GM12865 (cell line): Measurements from ENCODE around the gene SRP14.
A peak's percentile ranks its signal among the peaks of the same experiment; 100 is the strongest.

Source experiments
- DNase-seq: peaks from one replicate; pipeline ENCODE4 v3.0.0; 2010; ENCODE audit warnings: low read depth
- H3K4me3 ChIP-seq: 2 replicates; pipeline ENCODE4 v1.5.1; 2011; ENCODE audit warnings: mild to moderate bottlenecking, low read depth, low read length, control low read depth
- TF ChIP-seq, protein P1 (sequence below): IDR thresholded peaks from 2 replicates; pipeline ENCODE4 v1.5.1; 2011; ENCODE audit warnings: low read length, control low read depth, low read depth, inconsistent platforms; ENCODE audit not compliant: insufficient read depth; ENCODE audit errors: missing control alignments

Gene SRP14

DNA sequence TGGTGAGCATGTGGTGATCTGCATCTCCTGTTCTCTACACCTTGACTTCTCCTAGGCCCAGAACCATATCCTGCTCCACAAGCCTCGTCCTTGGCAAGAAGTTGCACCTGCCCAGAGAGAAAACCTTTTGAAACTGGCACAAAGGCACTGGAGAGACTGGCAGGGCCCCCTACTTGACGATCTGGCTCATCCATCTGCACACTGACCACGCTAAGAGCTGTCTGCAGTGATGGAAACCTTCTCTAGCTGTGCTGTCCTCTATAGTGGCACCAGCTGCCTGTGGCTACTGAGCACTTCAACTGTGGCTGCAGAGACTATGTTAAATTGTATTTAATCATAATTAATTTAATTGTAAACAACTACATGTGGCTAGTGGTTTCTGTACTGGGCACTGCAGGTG lies 26.2 kb upstream of the SRP14 start:
- DNase-seq = no peak
- peak overlapping the region; percentile 62 for H3K4me3 ChIP-seq
- TF ChIP-seq, protein P1, sequence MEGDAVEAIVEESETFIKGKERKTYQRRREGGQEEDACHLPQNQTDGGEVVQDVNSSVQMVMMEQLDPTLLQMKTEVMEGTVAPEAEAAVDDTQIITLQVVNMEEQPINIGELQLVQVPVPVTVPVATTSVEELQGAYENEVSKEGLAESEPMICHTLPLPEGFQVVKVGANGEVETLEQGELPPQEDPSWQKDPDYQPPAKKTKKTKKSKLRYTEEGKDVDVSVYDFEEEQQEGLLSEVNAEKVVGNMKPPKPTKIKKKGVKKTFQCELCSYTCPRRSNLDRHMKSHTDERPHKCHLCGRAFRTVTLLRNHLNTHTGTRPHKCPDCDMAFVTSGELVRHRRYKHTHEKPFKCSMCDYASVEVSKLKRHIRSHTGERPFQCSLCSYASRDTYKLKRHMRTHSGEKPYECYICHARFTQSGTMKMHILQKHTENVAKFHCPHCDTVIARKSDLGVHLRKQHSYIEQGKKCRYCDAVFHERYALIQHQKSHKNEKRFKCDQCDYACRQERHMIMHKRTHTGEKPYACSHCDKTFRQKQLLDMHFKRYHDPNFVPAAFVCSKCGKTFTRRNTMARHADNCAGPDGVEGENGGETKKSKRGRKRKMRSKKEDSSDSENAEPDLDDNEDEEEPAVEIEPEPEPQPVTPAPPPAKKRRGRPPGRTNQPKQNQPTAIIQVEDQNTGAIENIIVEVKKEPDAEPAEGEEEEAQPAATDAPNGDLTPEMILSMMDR = no peak

DNA sequence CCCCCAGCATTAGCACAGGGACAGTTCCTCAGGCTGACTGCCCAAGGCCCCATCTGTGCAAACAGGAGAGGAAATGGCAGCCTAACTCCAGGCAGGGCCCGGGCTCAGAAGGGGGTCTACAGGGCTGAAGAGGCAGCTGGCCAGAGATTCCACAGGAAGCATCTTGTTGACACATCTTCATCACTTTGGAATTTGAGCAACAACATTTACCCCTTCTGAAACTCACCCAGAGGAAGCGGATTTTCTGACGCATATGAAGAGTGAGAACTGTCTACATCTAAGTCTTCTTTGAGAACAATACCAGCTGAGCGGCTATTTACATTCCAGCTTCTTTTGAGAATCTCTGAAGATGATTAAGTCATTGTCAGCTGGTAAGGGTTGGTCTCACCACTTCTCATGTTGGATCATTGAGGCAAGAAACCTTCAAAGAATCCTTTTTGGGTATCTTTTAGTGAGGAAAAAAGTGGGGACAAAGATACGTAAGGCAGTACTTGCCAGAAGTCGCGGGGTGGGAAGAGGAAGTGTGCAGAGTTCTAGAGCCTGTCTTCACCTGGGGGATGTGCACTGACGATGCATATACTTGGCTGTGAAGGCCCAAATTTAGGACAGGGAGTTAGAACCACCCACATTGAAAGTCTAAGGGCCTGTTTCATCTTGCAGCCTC lies 25.4 kb upstream of the SRP14 start:
- TF ChIP-seq, protein P1 = no peak
- H3K4me3 ChIP-seq = peak overlapping the region; percentile 62
- peak; percentile 92 for DNase-seq

DNA sequence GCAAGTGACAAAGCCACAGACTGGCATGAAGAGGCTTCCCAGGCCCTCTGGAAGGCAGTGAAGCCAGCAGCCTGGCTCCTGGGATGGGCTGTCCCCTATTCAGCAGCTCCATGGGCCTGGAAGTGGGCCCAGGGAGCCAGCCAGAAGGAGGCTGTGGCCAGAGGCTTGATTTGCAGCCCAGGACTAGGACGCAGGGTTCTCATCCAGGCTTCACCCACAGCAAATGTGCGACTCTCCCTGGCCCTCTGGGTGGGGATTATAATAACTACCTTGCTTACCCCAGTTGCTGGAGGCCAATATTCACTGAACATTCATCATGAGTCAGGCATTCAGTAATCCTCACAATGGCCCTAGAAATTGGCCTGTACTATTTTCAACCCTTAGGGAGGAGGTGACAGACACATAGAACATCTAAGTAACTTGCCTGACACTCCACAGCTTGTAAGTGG lies 24.6 kb upstream of the SRP14 start:
- DNase-seq = no peak
- TF ChIP-seq, protein P1 = no peak
- H3K4me3 ChIP-seq = peak overlapping the region; percentile 62

DNA sequence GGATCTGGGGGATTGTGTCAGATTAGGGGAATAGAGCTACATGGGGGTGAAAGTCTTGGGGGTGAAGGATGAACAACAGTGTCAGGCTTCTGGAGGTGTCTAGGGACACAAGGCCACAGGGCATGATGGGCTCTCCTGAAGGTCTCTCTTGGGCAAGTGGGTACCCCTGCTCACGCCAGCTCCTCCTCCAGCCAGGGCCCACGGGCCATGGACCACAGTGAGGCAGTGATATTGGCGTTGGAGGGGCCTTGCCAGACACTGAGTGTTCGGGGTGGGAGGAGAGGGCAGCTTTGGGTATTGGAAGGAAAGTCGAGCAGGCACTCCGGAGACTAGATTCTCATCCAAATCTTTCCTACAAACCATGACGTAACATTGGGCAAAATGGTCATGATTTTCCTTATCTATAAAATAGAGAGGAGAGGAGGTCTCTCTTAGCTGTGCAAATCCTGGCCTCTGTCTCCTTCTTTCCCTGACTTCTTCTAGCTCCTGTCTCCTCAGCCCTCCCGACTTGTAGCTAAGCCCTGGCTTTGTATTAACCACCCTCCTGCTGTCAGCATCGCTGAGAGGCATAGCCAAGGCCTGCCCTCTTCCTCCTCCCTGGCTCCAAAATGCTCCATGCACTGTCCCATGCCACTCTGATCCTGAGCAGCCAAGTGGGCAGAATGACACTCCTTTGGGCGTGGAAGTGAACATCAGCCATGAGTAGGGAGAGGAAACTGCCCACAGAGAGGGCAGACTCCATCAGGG lies 24.0 kb upstream of the SRP14 start:
- DNase-seq = no peak
- peak overlapping the region; percentile 62 for H3K4me3 ChIP-seq
- TF ChIP-seq, protein P1 = no peak

DNA sequence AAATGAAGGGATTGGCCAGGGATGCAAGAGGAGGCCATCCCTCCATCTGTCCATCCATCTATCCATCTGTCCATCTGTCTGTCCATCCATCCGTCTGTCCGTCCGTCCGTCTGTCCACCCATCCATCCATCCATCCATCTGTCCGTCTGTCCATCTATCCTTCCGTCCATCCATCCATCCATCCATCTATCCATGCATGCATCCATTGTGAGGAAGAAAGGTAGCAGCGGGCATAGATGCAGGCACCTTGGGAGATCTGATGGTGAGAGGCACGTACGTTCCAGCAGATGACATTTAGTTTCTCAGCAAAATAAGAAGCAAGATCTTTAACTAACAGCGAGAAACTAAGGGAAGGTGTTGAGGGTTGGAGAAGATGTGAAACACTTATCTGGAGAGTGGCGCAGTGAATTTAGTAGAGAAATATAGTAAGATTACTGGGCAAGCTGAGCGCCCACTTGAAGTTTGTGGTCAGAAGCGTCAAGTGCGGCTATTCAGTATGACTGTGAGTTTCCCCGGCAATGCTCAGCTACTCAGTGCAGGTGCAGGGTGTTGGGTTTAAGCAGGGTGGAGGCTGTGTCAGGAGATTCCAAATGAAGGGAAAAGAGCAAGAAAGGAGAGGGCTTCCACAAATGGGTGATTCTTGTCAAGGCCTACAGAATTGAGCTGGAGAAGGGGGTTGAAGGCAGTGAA lies 22.4 kb upstream of the SRP14 start:
- peak; percentile 87 for DNase-seq
- TF ChIP-seq, protein P1 = no peak
- no peak overlapping the region for H3K4me3 ChIP-seq

DNA sequence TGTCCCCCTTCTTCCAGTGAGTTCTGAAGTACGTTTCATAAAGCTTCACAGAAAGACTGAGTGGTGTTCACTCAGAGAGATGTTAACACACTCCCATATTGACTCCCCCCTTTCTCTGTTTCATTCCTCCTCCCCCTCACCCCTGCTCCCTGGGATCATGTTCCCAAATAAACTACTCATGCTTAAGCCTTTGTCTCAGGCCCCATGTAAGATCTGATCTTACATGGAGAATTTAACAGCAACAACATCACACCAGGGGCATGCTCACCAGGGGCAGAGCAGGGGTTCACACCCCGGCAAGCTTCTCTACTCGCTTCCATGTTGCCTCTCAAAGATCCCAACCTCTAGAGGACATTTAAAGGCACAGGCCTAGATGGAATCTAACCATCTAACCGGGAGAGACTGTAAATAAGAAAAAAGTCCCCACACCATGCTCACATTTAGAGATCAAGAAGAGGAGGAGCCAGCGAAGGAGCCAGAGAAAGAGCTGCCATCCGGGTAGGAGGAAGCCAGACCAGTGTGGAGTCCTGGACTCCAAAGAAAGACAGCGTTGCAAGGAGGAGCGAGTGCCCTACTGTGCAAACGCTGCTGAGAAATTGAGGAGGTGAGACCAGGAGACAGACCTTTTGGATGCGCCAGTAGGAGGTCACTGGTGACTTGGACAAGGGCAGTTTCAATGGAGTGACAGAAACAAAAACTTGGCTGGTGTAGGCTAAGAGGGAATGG lies 21.4 kb upstream of the SRP14 start:
- TF ChIP-seq, protein P1 = no peak
- DNase-seq = no peak
- H3K4me3 ChIP-seq = no peak overlapping the region
